SK-N-SH (cell line): Measurements from ENCODE around the gene LYRM2. TPM values are rescaled to one million over a fixed set of nuclear protein-coding genes. Genes with fewer than 3 reads are reported as not detected.

Source experiments
- CTCF ChIA-PET: fragments of 300-600, 350-600 bp; formaldehyde crosslinking; extraction: SDS; loops from one replicate; lab custom pipeline; 2021; lab: Yijun Ruan, JAX
- POLR2A ChIA-PET: fragments of 350-600 bp; sonication (Branson Sonifier 250); formaldehyde crosslinking; extraction: SDS; loops from one replicate; lab custom pipeline; 2020; ENCODE audit warnings: antibody characterized with exemption, inconsistent platforms; lab: Yijun Ruan, JAX
- DNase-seq: peaks from one replicate; pipeline ENCODE4 v3.0.0; 2012
- H2AFZ ChIP-seq: fragments of 200-600 bp; sonication (generic); 2 replicates; pipeline ENCODE4 v1.8.1; 2016; ENCODE audit warnings: antibody characterized with exemption, mild to moderate bottlenecking, low read depth
- H3F3A ChIP-seq: fragments of 200-600 bp; sonication (generic); replicated peaks from 2 replicates; pipeline ENCODE3; 2016; ENCODE audit warnings: antibody characterized with exemption, mild to moderate bottlenecking; ENCODE audit not compliant: insufficient read depth
- H3K27ac ChIP-seq, 2 experiments: fragments of 200-500 bp in 1 of 2; fragments of 200-600 bp in 1 of 2; sonication (Bioruptor generic) in 1 of 2; sonication (generic), shearing (Covaris generic) in 1 of 2; 2 replicates each; pipeline versions ENCODE4 v1.5.1 to v1.6.1; 2014 to 2016; ENCODE audit warnings: low read depth in 2 of 2, inconsistent platforms in 1 of 2, low read length in 1 of 2, mild to moderate bottlenecking in 1 of 2, mixed read lengths in 1 of 2
- H3K27me3 ChIP-seq: fragments of 200-600 bp; sonication (generic), shearing (Covaris generic); 2 replicates; pipeline ENCODE4 v1.6.1; 2016; ENCODE audit warnings: mixed run types; ENCODE audit not compliant: insufficient read depth
- H3K36me3 ChIP-seq, 2 experiments: fragments of 200-500 bp in 1 of 2; fragments of 200-600 bp in 1 of 2; sonication (Bioruptor generic) in 1 of 2; sonication (generic) in 1 of 2; replicated peaks in 1 of 2; 2 replicates each; pipeline versions ENCODE3 to v1.5.1; 2014 to 2016; ENCODE audit warnings: low read length in 1 of 2, mild to moderate bottlenecking in 1 of 2; ENCODE audit not compliant: insufficient read depth in 2 of 2, control insufficient read depth in 1 of 2
- H3K4me1 ChIP-seq, 2 experiments: fragments of 200-500 bp in 1 of 2; fragments of 200-600 bp in 1 of 2; sonication (Bioruptor generic) in 1 of 2; sonication (generic), shearing (Covaris generic) in 1 of 2; 2 replicates each; pipeline versions ENCODE4 v1.5.1 to v1.6.1; 2014 to 2016; ENCODE audit warnings: low read depth in 1 of 2, low read length in 1 of 2, mixed run types in 1 of 2; ENCODE audit not compliant: insufficient read depth in 2 of 2, control insufficient read depth in 1 of 2
- H3K4me2 ChIP-seq: fragments of 200-600 bp; sonication (generic), shearing (Covaris generic); 2 replicates; pipeline ENCODE4 v1.6.1; 2017; ENCODE audit warnings: mixed run types
- H3K4me3 ChIP-seq, 2 experiments: fragments of 200-500 bp in 1 of 2; fragments of 200-600 bp in 1 of 2; sonication (Bioruptor generic) in 1 of 2; sonication (generic), shearing (Covaris generic) in 1 of 2; 2 replicates each; pipeline versions ENCODE4 v1.5.1 to v1.8.1; 2014 to 2016; ENCODE audit warnings: low read depth in 2 of 2, inconsistent platforms in 1 of 2, low read length in 1 of 2, mild to moderate bottlenecking in 1 of 2, mixed read lengths in 1 of 2, moderate library complexity in 1 of 2
- H3K79me2 ChIP-seq: fragments of 200-600 bp; sonication (generic); 2 replicates; pipeline ENCODE4 v1.8.1; 2017; ENCODE audit warnings: mild to moderate bottlenecking; ENCODE audit not compliant: insufficient read depth
- H3K9ac ChIP-seq: fragments of 200-600 bp; sonication (generic); 2 replicates; pipeline ENCODE4 v1.6.1; 2017; ENCODE audit warnings: mixed run types
- H3K9me2 ChIP-seq: fragments of 200-600 bp; sonication (generic); 2 replicates; pipeline ENCODE4 v1.6.1; 2017; ENCODE audit warnings: mixed run types
- H3K9me3 ChIP-seq: fragments of 200-600 bp; sonication (generic); 2 replicates; pipeline ENCODE4 v1.6.1; 2017; ENCODE audit warnings: mixed run types, mild to moderate bottlenecking, moderate library complexity
- H4K20me1 ChIP-seq: fragments of 200-600 bp; sonication (generic); 2 replicates; pipeline ENCODE4 v1.6.1; 2017; ENCODE audit warnings: mild to moderate bottlenecking, mixed run types; ENCODE audit not compliant: insufficient read depth
- CHD2 ChIP-seq: fragments of 150-350 bp; IDR thresholded peaks from 2 replicates; pipeline ENCODE4 v1.6.1; 2018; ENCODE audit warnings: low read length; ENCODE audit not compliant: partially characterized antibody
- CTCF ChIP-seq: fragments of 200-600 bp; sonication (generic); IDR thresholded peaks from 2 replicates; pipeline ENCODE4 v1.6.1; 2017; ENCODE audit warnings: antibody characterized with exemption, mild to moderate bottlenecking, moderate library complexity
- ELF1 ChIP-seq: IDR thresholded peaks from 2 replicates; pipeline ENCODE4 v1.4.0; 2012
- EZH2phosphoT487 ChIP-seq: fragments of 200-600 bp; sonication (generic); IDR thresholded peaks from 2 replicates; pipeline ENCODE4 v1.6.1; 2017; ENCODE audit warnings: low read depth, mixed run types, mild to moderate bottlenecking, antibody characterized with exemption, moderate library complexity, borderline replicate concordance
- FOSL2 ChIP-seq: IDR thresholded peaks from 2 replicates; pipeline ENCODE4 v1.4.0; 2012; ENCODE audit warnings: low read depth, mild to moderate bottlenecking, moderate library complexity, borderline replicate concordance
- FOXJ3 ChIP-seq: sonication (generic); formaldehyde crosslinking; IDR thresholded peaks from 2 replicates; pipeline ENCODE4 v1.5.1; 2020; ENCODE audit warnings: mild to moderate bottlenecking, missing genetic modification reagents
- GABPA ChIP-seq: IDR thresholded peaks from 2 replicates; pipeline ENCODE4 v1.4.0; 2012; ENCODE audit warnings: low read depth, mild to moderate bottlenecking
- MEF2A ChIP-seq: IDR thresholded peaks from 2 replicates; pipeline ENCODE4 v1.4.0; 2012; ENCODE audit warnings: low read depth, borderline replicate concordance
- MXI1 ChIP-seq: IDR thresholded peaks from 2 replicates; pipeline ENCODE4 v1.6.1; 2012; ENCODE audit warnings: mild to moderate bottlenecking, low read depth, low read length, improper control_type of control experiment
- NFIC ChIP-seq: IDR thresholded peaks from 2 replicates; pipeline ENCODE4 v1.4.0; 2012; ENCODE audit warnings: borderline replicate concordance
- POLR2AphosphoS5 ChIP-seq: IDR thresholded peaks from 2 replicates; pipeline ENCODE4 v1.6.1; 2012; ENCODE audit warnings: low read depth, low read length
- RCOR1 ChIP-seq: fragments of 150-350 bp; IDR thresholded peaks from 2 replicates; pipeline ENCODE4 v1.6.1; 2017; ENCODE audit warnings: antibody characterized with exemption, low read length
- RXRA ChIP-seq: IDR thresholded peaks from 2 replicates; pipeline ENCODE4 v1.4.0; 2012; ENCODE audit warnings: low read depth, mild to moderate bottlenecking, borderline replicate concordance
- SIN3A ChIP-seq: IDR thresholded peaks from 2 replicates; pipeline ENCODE4 v1.6.1; 2012; ENCODE audit warnings: low read depth, mild to moderate bottlenecking, low read length, moderate library complexity, borderline replicate concordance
- TCF12 ChIP-seq: IDR thresholded peaks from 2 replicates; pipeline ENCODE4 v1.4.0; 2012
- TEAD4 ChIP-seq: IDR thresholded peaks from 2 replicates; pipeline ENCODE4 v1.4.0; 2012; ENCODE audit warnings: mild to moderate bottlenecking, borderline replicate concordance; ENCODE audit not compliant: insufficient read depth
- WGBS: methylation state at CpG from one replicate; pipeline ENCODE4 v1.1.6; 2017; ENCODE audit warnings: low lambda C conversion rate; 5-methylcytosine and 5-hydroxymethylcytosine counted together
- polyA plus RNA-seq, 3 experiments: library from polyadenylated mRNA; depleted of rRNA; stranded (reverse); fragments of >200 nt; gene quantifications; 2 replicates each; pipeline ENCODE4 v1.2.3, GENCODE V29; 2012
- TF ChIP-seq, protein P1 (sequence below): IDR thresholded peaks from 2 replicates; pipeline ENCODE4 v1.4.0; 2012; ENCODE audit warnings: low read depth, borderline replicate concordance
- TF ChIP-seq, protein P2 (sequence below): IDR thresholded peaks from 2 replicates; pipeline ENCODE4 v1.6.1; 2012; ENCODE audit warnings: mild to moderate bottlenecking, low read depth, low read length, moderate library complexity

Gene LYRM2
- polyA plus RNA-seq, 1 of the 3 experiments (the other 2 are of a cell fraction), result 14.5 TPM

DNA sequence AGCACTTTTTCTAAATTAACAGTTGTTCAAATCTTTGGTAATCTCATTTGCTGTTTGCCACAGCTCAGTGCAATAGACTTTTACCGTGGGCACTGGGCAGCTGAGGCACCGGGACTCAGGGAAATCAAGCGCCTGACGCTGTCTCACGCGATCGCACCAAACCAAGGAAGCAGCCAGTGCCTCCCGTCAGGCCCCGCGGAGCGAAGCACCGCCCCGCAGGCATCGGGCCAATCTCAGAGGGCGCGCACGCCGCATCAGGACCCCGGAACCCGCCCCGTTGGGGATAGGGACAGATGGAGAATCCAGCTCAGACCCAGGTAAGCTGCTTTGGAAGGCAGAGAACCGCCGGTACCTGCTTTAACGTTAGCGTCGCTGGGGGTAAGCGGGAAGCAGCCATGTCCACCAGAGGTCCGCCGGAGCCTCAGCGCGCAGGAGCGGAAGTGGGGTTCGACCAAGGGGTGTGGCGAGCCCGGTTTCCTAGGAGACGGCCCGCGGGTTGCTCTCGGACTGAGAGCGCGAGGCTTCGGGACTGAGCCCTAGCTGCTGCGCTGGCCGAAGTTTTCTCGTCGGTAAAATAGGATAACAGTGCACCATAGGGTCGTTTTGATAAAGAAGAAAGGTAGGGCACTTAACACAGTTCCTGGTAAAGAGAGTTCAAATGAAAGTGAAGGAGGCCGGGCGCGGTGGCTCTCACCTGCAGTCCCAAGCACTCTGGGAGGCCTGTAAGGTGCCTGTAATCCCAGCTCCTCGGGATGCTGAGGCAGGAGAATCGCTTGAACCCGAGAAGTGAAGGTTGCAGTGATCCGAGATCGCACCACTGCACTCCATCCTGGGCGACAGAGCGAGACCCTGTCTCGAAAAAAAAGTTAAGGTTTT lies at the start of gene LYRM2 (continued):
- peak; percentile 95 for TF ChIP-seq POLR2AphosphoS5
- TF ChIP-seq, protein P1, sequence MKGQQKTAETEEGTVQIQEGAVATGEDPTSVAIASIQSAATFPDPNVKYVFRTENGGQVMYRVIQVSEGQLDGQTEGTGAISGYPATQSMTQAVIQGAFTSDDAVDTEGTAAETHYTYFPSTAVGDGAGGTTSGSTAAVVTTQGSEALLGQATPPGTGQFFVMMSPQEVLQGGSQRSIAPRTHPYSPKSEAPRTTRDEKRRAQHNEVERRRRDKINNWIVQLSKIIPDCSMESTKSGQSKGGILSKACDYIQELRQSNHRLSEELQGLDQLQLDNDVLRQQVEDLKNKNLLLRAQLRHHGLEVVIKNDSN, result no peak
- no peak for TF ChIP-seq FOSL2
- TF ChIP-seq RCOR1, result no peak
- TF ChIP-seq CHD2, result peak; percentile 85
- TF ChIP-seq ELF1, result peak; percentile 85
- no peak for TF ChIP-seq RXRA
- no peak for TF ChIP-seq TCF12
- no peak for TF ChIP-seq CTCF
- TF ChIP-seq FOXJ3 (CRISPR knock-in tag), result no peak
- TF ChIP-seq MEF2A, result no peak
- TF ChIP-seq GABPA, result peak; percentile 52
- TF ChIP-seq, all 33 proteins: peak for 12

GRCh38 chr6:89688328-89688727 lies 49.8 kb upstream of the LYRM2 start:
- no peak overlapping the region for H3K27ac ChIP-seq
- H3K36me3 ChIP-seq, result peaks cover 43 to 84% of the 10 kb centered on the region in 2 experiments
- ChIA-PET POLR2A (no interaction called here), CTCF (no interaction called here)
- no peaks in the 10 kb centered on the region for H3K27me3 ChIP-seq
- no peaks in the 10 kb centered on the region for H3K9me3 ChIP-seq
- no peak for TF ChIP-seq FOSL2
- no peak for TF ChIP-seq MXI1
- no peak for TF ChIP-seq TEAD4
- TF ChIP-seq EZH2phosphoT487, result no peak
- no peak for TF ChIP-seq NFIC
- TF ChIP-seq POLR2AphosphoS5, result no peak
- no peak for TF ChIP-seq CHD2
- TF ChIP-seq, protein P2, sequence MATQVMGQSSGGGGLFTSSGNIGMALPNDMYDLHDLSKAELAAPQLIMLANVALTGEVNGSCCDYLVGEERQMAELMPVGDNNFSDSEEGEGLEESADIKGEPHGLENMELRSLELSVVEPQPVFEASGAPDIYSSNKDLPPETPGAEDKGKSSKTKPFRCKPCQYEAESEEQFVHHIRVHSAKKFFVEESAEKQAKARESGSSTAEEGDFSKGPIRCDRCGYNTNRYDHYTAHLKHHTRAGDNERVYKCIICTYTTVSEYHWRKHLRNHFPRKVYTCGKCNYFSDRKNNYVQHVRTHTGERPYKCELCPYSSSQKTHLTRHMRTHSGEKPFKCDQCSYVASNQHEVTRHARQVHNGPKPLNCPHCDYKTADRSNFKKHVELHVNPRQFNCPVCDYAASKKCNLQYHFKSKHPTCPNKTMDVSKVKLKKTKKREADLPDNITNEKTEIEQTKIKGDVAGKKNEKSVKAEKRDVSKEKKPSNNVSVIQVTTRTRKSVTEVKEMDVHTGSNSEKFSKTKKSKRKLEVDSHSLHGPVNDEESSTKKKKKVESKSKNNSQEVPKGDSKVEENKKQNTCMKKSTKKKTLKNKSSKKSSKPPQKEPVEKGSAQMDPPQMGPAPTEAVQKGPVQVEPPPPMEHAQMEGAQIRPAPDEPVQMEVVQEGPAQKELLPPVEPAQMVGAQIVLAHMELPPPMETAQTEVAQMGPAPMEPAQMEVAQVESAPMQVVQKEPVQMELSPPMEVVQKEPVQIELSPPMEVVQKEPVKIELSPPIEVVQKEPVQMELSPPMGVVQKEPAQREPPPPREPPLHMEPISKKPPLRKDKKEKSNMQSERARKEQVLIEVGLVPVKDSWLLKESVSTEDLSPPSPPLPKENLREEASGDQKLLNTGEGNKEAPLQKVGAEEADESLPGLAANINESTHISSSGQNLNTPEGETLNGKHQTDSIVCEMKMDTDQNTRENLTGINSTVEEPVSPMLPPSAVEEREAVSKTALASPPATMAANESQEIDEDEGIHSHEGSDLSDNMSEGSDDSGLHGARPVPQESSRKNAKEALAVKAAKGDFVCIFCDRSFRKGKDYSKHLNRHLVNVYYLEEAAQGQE, result no peak
- TF ChIP-seq MEF2A, result no peak
- TF ChIP-seq SIN3A, result no peak
- no peaks in the 10 kb centered on the region for H3K9me2 ChIP-seq
- no peak overlapping the region for H3K4me3 ChIP-seq
- WGBS, result 100% methylated on average over 2 of the region's 2 CpGs
- H3F3A ChIP-seq, result no peaks in the 10 kb centered on the region
- H3K79me2 ChIP-seq, result no peaks in the 10 kb centered on the region
- no peaks in the 10 kb centered on the region for H4K20me1 ChIP-seq
- no peak for DNase-seq
- no peaks in the 10 kb centered on the region; a peak in 1 of 4 replicates for H3K4me1 ChIP-seq
- H2AFZ ChIP-seq, result no peak overlapping the region
- H3K4me2 ChIP-seq, result no peak overlapping the region
- no peak overlapping the region for H3K9ac ChIP-seq
